MM.1S (cell line): ENCODE measurements around the gene MACROD2.

Experiments
- DNase-seq: peaks from one replicate; pipeline ENCODE4 v3.0.0-alpha.2; 2015
- H2AFZ ChIP-seq: fragments of 300-600 bp; sonication (generic); 2 replicates; pipeline ENCODE4 v1.6.0; 2016; ENCODE audit warnings: antibody characterized with exemption, low read length
- H3F3A ChIP-seq: fragments of 300-600 bp; sonication (generic); 2 replicates; pipeline ENCODE4 v1.6.1; 2016; ENCODE audit warnings: mild to moderate bottlenecking, antibody characterized with exemption, low read length, moderate library complexity, mixed read lengths; ENCODE audit not compliant: insufficient read depth
- H3K27ac ChIP-seq: fragments of 300-600 bp; sonication (generic); 2 replicates; pipeline ENCODE4 v1.5.1; 2016; ENCODE audit warnings: mild to moderate bottlenecking, low read length
- H3K27me3 ChIP-seq: fragments of 300-600 bp; sonication (generic); replicated peaks from 2 replicates; pipeline ENCODE4 v1.6.0; 2016; ENCODE audit warnings: low read length; ENCODE audit not compliant: insufficient read depth
- H3K36me3 ChIP-seq: fragments of 300-600 bp; sonication (generic); replicated peaks from 2 replicates; pipeline ENCODE4 v1.6.1; 2016; ENCODE audit warnings: mild to moderate bottlenecking, low read length, mixed read lengths; ENCODE audit not compliant: insufficient read depth
- H3K4me1 ChIP-seq: fragments of 300-600 bp; sonication (generic); 2 replicates; pipeline ENCODE4 v1.6.1; 2016; ENCODE audit warnings: low read length, mixed read lengths
- H3K4me2 ChIP-seq: fragments of 300-600 bp; sonication (generic); 2 replicates; pipeline ENCODE4 v1.6.0; 2016; ENCODE audit warnings: low read depth, low read length
- H3K4me3 ChIP-seq: fragments of 300-600 bp; sonication (generic); 2 replicates; pipeline ENCODE4 v1.5.1; 2016; ENCODE audit warnings: low read length, mixed read lengths
- H3K79me2 ChIP-seq: fragments of 300-600 bp; sonication (generic); 2 replicates; pipeline ENCODE4 v1.6.1; 2016; ENCODE audit warnings: mixed run types, low read length, mixed read lengths
- H3K9ac ChIP-seq: fragments of 300-600 bp; sonication (generic); 2 replicates; pipeline ENCODE4 v1.6.1; 2016; ENCODE audit warnings: low read length, mixed read lengths
- H3K9me2 ChIP-seq: fragments of 300-600 bp; sonication (generic); replicated peaks from 2 replicates; pipeline ENCODE4 v1.6.1; 2016; ENCODE audit warnings: mild to moderate bottlenecking, low read length, mixed read lengths; ENCODE audit not compliant: insufficient read depth
- H3K9me3 ChIP-seq: fragments of 300-600 bp; sonication (generic); replicated peaks from 2 replicates; pipeline ENCODE4 v1.6.1; 2016; ENCODE audit warnings: mild to moderate bottlenecking, low read length, mixed read lengths; ENCODE audit not compliant: insufficient read depth
- H4K20me1 ChIP-seq: fragments of 300-600 bp; sonication (generic); 2 replicates; pipeline ENCODE4 v1.6.1; 2016; ENCODE audit warnings: mild to moderate bottlenecking, low read length, moderate library complexity, mixed read lengths; ENCODE audit not compliant: insufficient read depth
- EZH2 ChIP-seq: fragments of 300-600 bp; sonication (generic); optimal IDR thresholded peaks from 2 replicates; pipeline ENCODE3; 2017; ENCODE audit warnings: low read depth, mild to moderate bottlenecking, antibody characterized with exemption, low read length, mixed read lengths
- EZH2phosphoT487 ChIP-seq: fragments of 300-600 bp; sonication (generic); IDR thresholded peaks from 2 replicates; pipeline ENCODE4 v1.6.1; 2018; ENCODE audit warnings: antibody characterized with exemption, low read length
- TF ChIP-seq, protein P1 (sequence below): fragments of 300-600 bp; sonication (generic); IDR thresholded peaks from 2 replicates; pipeline ENCODE4 v1.5.1; 2016; ENCODE audit warnings: antibody characterized with exemption, low read length, mixed read lengths

The MACROD2 gene

DNA sequence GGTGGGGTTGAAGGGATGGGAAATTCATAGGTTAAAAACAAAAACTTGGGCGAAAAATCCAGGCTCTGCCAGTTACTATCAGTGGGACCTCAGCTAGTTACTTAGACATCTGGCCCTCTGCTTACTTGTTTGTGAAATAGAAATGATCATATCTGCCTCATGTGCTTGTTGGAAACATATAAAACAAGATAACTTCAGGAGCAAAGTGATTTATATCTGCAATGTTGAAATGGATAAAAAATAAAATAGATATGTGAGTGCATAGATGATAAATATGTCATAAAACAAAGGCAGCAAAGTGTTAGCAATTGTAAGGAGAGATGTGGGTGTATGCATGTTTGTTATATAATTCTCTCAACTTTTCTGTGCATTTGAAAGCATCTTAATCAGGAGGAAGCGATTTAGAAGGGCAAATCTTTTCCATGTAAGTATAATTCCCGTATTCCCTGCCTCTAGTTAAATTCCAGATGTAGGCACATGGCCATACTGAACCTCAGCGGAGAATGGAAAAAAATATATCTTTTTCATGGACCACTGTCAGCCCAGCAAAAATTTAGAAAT is 921.1 kb downstream of the MACROD2 start:
- H3K79me2 ChIP-seq, result no peaks in the 10 kb centered on the region
- no peak overlapping the region for H3K4me2 ChIP-seq
- H3K27ac ChIP-seq, result no peak overlapping the region
- H3K9ac ChIP-seq, result no peak overlapping the region
- no peaks in the 10 kb centered on the region for H4K20me1 ChIP-seq
- H3K4me1 ChIP-seq, result no peaks in the 10 kb centered on the region
- H3K36me3 ChIP-seq, result no peaks in the 10 kb centered on the region
- H3K4me3 ChIP-seq, result no peak overlapping the region
- no peaks in the 10 kb centered on the region for H3K9me3 ChIP-seq
- no peak for DNase-seq
- no peaks in the 10 kb centered on the region; the same call in 1 of the 2 replicates for H3K9me2 ChIP-seq
- TF ChIP-seq, protein P1, sequence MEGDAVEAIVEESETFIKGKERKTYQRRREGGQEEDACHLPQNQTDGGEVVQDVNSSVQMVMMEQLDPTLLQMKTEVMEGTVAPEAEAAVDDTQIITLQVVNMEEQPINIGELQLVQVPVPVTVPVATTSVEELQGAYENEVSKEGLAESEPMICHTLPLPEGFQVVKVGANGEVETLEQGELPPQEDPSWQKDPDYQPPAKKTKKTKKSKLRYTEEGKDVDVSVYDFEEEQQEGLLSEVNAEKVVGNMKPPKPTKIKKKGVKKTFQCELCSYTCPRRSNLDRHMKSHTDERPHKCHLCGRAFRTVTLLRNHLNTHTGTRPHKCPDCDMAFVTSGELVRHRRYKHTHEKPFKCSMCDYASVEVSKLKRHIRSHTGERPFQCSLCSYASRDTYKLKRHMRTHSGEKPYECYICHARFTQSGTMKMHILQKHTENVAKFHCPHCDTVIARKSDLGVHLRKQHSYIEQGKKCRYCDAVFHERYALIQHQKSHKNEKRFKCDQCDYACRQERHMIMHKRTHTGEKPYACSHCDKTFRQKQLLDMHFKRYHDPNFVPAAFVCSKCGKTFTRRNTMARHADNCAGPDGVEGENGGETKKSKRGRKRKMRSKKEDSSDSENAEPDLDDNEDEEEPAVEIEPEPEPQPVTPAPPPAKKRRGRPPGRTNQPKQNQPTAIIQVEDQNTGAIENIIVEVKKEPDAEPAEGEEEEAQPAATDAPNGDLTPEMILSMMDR, result no peak
- TF ChIP-seq EZH2 (no peak), EZH2phosphoT487 (no peak)
- H3F3A ChIP-seq, result no peaks in the 10 kb centered on the region
- H2AFZ ChIP-seq, result no peak overlapping the region
- no peaks in the 10 kb centered on the region for H3K27me3 ChIP-seq

DNA sequence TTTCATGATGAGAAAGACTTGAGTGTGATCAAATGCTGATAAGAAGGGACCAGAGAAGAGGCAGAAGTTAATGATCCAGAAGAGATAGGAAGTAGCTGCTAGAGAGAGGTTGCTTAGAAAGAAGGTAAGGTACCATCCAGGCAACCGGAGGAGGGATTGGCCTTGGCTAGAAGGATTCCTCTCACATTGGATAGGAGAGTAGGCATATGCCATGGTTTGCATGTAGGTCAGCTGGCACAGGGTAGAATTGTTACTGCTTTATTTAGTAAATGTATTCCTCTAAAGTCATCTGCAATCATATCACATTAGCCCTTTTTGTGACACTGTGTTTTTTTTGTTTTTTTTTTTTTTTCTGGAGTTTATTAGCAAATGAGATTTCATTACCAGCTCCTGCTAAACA is 923.0 kb downstream of the MACROD2 start:
- no peak for DNase-seq
- no peaks in the 10 kb centered on the region for H3K36me3 ChIP-seq

DNA sequence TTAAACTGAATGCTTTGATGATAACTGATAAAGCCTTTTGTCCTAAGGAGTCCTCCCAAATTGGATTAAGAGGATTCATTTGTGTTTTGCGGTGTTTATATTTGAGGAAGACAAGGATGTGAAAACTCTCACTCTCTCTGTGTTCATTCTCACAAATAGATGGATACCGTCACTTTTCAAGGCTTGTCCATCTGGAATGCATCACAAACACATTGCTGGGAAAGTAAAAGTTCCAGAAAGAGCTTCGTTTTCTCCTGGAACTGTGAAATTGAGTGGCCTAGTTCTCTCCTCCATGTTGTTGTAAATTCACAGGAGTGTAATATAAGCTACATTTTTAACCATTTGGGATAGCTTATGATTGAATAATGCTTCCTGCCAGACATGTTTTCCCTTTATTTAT is 923.7 kb downstream of the MACROD2 start:
- H3K79me2 ChIP-seq, result no peaks in the 10 kb centered on the region
- no peaks in the 10 kb centered on the region for H3K27me3 ChIP-seq
- no peak overlapping the region for H3K9ac ChIP-seq
- H3K36me3 ChIP-seq, result no peaks in the 10 kb centered on the region
- H4K20me1 ChIP-seq, result no peaks in the 10 kb centered on the region
- H3K4me3 ChIP-seq, result no peak overlapping the region
- DNase-seq, result no peak
- H2AFZ ChIP-seq, result no peak overlapping the region
- H3K4me2 ChIP-seq, result no peak overlapping the region
- no peaks in the 10 kb centered on the region; the same call in 1 of the 2 replicates for H3K9me2 ChIP-seq
- no peaks in the 10 kb centered on the region for H3K4me1 ChIP-seq
- no peak for TF ChIP-seq EZH2phosphoT487
- TF ChIP-seq, protein P1, result no peak
- TF ChIP-seq EZH2, result no peak
- no peaks in the 10 kb centered on the region for H3K9me3 ChIP-seq
- no peak overlapping the region for H3K27ac ChIP-seq
- H3F3A ChIP-seq, result no peaks in the 10 kb centered on the region

More for the DNA sequence above, 923.0 kb downstream of the MACROD2 start:
- no peaks in the 10 kb centered on the region for H3K9me3 ChIP-seq
- H3K4me2 ChIP-seq, result no peak overlapping the region
- no peaks in the 10 kb centered on the region; the same call in 1 of the 2 replicates for H3K9me2 ChIP-seq
- H3K27ac ChIP-seq, result no peak overlapping the region
- no peak for TF ChIP-seq EZH2phosphoT487
- TF ChIP-seq, protein P1, result no peak
- TF ChIP-seq EZH2, result no peak
- no peak overlapping the region for H3K4me3 ChIP-seq
- no peaks in the 10 kb centered on the region for H3K4me1 ChIP-seq
- no peak overlapping the region for H3K9ac ChIP-seq
- H3F3A ChIP-seq, result no peaks in the 10 kb centered on the region
- H2AFZ ChIP-seq, result no peak overlapping the region
- H3K79me2 ChIP-seq, result no peaks in the 10 kb centered on the region
- H3K27me3 ChIP-seq, result no peaks in the 10 kb centered on the region
- H4K20me1 ChIP-seq, result no peaks in the 10 kb centered on the region
